ENCODE data around the gene ZDHHC9.

DNA sequence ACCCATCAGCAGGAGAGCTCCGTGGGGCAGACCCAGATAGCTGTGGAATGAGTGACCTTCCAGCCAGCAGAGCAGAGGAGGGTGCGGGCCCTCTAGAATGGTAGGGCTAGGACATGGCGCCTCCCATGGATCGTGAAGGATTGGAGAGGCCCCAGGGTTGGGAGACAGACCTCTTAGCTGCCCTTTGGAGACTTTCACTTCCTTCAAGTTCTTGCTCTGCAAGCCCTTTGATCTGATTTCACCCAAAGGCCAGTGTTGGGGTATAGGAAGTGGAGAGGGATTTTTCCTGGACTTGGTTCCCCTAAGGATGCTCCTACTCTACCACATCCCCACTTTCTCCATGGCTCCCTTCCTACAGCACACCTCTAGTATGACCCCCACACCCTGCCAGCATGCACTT is 61.0 kb downstream of the ZDHHC9 start:
- TF ChIP-seq, protein P1, sequence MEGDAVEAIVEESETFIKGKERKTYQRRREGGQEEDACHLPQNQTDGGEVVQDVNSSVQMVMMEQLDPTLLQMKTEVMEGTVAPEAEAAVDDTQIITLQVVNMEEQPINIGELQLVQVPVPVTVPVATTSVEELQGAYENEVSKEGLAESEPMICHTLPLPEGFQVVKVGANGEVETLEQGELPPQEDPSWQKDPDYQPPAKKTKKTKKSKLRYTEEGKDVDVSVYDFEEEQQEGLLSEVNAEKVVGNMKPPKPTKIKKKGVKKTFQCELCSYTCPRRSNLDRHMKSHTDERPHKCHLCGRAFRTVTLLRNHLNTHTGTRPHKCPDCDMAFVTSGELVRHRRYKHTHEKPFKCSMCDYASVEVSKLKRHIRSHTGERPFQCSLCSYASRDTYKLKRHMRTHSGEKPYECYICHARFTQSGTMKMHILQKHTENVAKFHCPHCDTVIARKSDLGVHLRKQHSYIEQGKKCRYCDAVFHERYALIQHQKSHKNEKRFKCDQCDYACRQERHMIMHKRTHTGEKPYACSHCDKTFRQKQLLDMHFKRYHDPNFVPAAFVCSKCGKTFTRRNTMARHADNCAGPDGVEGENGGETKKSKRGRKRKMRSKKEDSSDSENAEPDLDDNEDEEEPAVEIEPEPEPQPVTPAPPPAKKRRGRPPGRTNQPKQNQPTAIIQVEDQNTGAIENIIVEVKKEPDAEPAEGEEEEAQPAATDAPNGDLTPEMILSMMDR (conservative IDR thresholded peaks at IDR 0.05; ENCODE audit: low read depth, low read length) = no peak
- no peak for TF ChIP-seq EZH2 (IDR thresholded peaks at IDR 0.05; ENCODE audit: borderline replicate concordance, low read depth, low read length, poor library complexity, severe bottlenecking)
